ENCODE results near the gene PHACTR3. TPM values are rescaled to one million over a fixed set of nuclear protein-coding genes. Genes with fewer than 3 reads are reported as not detected.

Gene PHACTR3
- polyA plus RNA-seq, 1 donor (not counting 4 experiments of a cell fraction or from before 2014, with no cell fraction given) = 2.6 TPM

DNA sequence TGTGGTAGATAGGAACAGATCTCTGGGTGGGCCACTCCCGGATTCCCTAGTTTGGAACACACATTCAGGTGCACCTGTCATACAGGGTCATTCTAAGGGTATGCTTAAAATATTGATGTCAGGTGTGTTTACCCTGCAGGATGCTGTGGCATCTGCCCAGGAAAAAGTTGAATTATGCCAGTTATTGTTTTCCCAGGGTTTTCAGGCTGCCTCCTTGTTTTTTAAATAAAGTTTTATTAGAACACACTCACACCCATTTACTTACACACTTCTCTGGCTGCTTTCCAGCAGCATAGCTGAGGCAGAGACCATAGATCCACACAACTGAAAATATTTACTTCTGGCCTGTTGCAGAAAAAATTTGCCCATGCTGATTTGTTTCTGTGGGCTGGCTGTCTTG, 76.5 kb downstream of the PHACTR3 start:
- Histone ChIP-seq H3K4me2 (ENCODE audit: control insufficient read depth, extremely low read depth, insufficient read depth, low read depth, low read length) (no peak overlapping the region), H3K27ac (ENCODE audit: control insufficient read depth, insufficient read depth, low read length) (no peak overlapping the region), H3K9ac (ENCODE audit: control insufficient read depth, extremely low read depth, insufficient read depth, low read length) (no peak overlapping the region), H3K79me2 (ENCODE audit: control insufficient read depth, insufficient read depth, low read length) (no peaks in the 10 kb centered on the region), H3K4me3 (ENCODE audit: control insufficient read depth in 2 of 3, extremely low read depth in 1 of 3, insufficient read depth in 2 of 3, low read depth in 1 of 3, low read length in 3 of 3) (no peak overlapping the region), H3K27me3 (ENCODE audit: control insufficient read depth, extremely low read depth, insufficient read depth, low read length) (peaks cover 13% of the 10 kb centered on the region), H3K4me1 (ENCODE audit: control insufficient read depth, extremely low read depth, insufficient read depth, low read length) (no peaks in the 10 kb centered on the region), H3K9me3 (ENCODE audit: control insufficient read depth, low read depth, low read length) (peaks cover 2% of the 10 kb centered on the region), H2AFZ (ENCODE audit: control insufficient read depth, low read length) (no peak overlapping the region), H3K36me3 (ENCODE audit: control insufficient read depth in 2 of 2, extremely low read depth in 1 of 2, insufficient read depth in 2 of 2, low read length in 2 of 2) (no peaks in the 10 kb centered on the region), H3K9me1 (ENCODE audit: control insufficient read depth, extremely low read depth, insufficient read depth, low read length) (no peaks in the 10 kb centered on the region), H4K20me1 (ENCODE audit: control insufficient read depth, extremely low read depth, insufficient read depth, low read length) (no peaks in the 10 kb centered on the region)
- FAIRE-seq = no peak
- DNase-seq (ENCODE audit: low read depth, low spot score) = no peak
- TF ChIP-seq, protein P1, sequence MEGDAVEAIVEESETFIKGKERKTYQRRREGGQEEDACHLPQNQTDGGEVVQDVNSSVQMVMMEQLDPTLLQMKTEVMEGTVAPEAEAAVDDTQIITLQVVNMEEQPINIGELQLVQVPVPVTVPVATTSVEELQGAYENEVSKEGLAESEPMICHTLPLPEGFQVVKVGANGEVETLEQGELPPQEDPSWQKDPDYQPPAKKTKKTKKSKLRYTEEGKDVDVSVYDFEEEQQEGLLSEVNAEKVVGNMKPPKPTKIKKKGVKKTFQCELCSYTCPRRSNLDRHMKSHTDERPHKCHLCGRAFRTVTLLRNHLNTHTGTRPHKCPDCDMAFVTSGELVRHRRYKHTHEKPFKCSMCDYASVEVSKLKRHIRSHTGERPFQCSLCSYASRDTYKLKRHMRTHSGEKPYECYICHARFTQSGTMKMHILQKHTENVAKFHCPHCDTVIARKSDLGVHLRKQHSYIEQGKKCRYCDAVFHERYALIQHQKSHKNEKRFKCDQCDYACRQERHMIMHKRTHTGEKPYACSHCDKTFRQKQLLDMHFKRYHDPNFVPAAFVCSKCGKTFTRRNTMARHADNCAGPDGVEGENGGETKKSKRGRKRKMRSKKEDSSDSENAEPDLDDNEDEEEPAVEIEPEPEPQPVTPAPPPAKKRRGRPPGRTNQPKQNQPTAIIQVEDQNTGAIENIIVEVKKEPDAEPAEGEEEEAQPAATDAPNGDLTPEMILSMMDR (optimal IDR thresholded peaks at IDR 0.05 in 1 of 3, IDR thresholded peaks at IDR 0.05 in 1 of 3, conservative IDR thresholded peaks at IDR 0.05 in 1 of 3; ENCODE audit: extremely low read depth in 1 of 3, insufficient read depth in 2 of 3, low read length in 3 of 3) = no peak
- TF ChIP-seq EZH2 (IDR thresholded peaks at IDR 0.05; ENCODE audit: low read length) = no peak
- dilution Hi-C loops (cut with MboI; ENCODE audit: extremely low pct_ligation_motif_present, low sequenced_read_pairs) = no loop called here

DNA sequence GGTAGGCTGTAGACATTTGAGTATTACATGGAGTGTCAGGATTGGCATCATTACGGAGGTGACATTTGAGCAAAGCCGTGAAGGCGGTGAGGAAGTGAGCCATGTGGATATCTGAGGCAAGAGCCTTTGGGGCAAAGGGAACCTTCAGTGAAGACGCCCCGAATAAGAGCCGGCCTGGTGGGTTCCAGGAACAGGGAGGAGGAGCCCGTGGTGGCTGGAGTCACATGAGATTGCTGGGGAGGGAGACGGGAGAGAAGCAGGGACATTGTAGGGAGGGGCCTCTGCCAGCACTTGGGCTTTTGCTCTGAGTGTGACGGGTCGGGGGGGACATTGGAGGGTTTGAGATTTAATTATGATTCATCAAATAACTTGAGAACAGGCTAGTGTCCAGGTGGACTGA, 78.3 kb downstream of the PHACTR3 start:
- Histone ChIP-seq H3K27ac (ENCODE audit: control insufficient read depth, insufficient read depth, low read length) (no peak overlapping the region), H3K36me3 (ENCODE audit: control insufficient read depth in 2 of 2, extremely low read depth in 1 of 2, insufficient read depth in 2 of 2, low read length in 2 of 2) (no peaks in the 10 kb centered on the region), H4K20me1 (ENCODE audit: control insufficient read depth, extremely low read depth, insufficient read depth, low read length) (no peaks in the 10 kb centered on the region), H3K9me3 (ENCODE audit: control insufficient read depth, low read depth, low read length) (peaks cover 6% of the 10 kb centered on the region), H3K79me2 (ENCODE audit: control insufficient read depth, insufficient read depth, low read length) (no peaks in the 10 kb centered on the region), H3K4me1 (ENCODE audit: control insufficient read depth, extremely low read depth, insufficient read depth, low read length) (no peaks in the 10 kb centered on the region), H3K9me1 (ENCODE audit: control insufficient read depth, extremely low read depth, insufficient read depth, low read length) (no peaks in the 10 kb centered on the region), H3K9ac (ENCODE audit: control insufficient read depth, extremely low read depth, insufficient read depth, low read length) (no peak overlapping the region), H3K4me3 (ENCODE audit: control insufficient read depth in 2 of 3, extremely low read depth in 1 of 3, insufficient read depth in 2 of 3, low read depth in 1 of 3, low read length in 3 of 3) (no peak overlapping the region), H2AFZ (ENCODE audit: control insufficient read depth, low read length) (no peak overlapping the region), H3K4me2 (ENCODE audit: control insufficient read depth, extremely low read depth, insufficient read depth, low read depth, low read length) (no peak overlapping the region), H3K27me3 (ENCODE audit: control insufficient read depth, extremely low read depth, insufficient read depth, low read length) (peaks cover 9% of the 10 kb centered on the region)
- no peak for TF ChIP-seq EZH2 (IDR thresholded peaks at IDR 0.05; ENCODE audit: low read length)
- TF ChIP-seq, protein P1 (optimal IDR thresholded peaks at IDR 0.05 in 1 of 3, IDR thresholded peaks at IDR 0.05 in 1 of 3, conservative IDR thresholded peaks at IDR 0.05 in 1 of 3; ENCODE audit: extremely low read depth in 1 of 3, insufficient read depth in 2 of 3, low read length in 3 of 3) = no peak
- FAIRE-seq = no peak
- dilution Hi-C loops (cut with MboI; ENCODE audit: extremely low pct_ligation_motif_present, low sequenced_read_pairs) = no loop called here
- no peak for DNase-seq (ENCODE audit: low read depth, low spot score)
